HG02571 (cell line): ENCODE results near the gene DDIT4.
"Not testable (repeated sequence)": the region's sequence is repeated elsewhere in the genome, so short reads cannot be mapped to it uniquely, and the experiment has no call there.

Experiments
- ATAC-seq: cut with Tn5 transposase; IDR thresholded peaks from one replicate; pipeline ENCODE4 v1.9.1; 2021; ENCODE audit warnings: mild to moderate bottlenecking, moderate library complexity; ENCODE audit not compliant: unreplicated experiment

Gene DDIT4

GRCh38 chr10:72248468-72249151, 25.1 kb upstream of the DDIT4 start:
- ATAC-seq = peak; percentile 73

- not testable (repeated sequence) for ATAC-seq
Measured at GRCh38 chr10:72249176-72249862, 24.4 kb upstream of the DDIT4 start.

GRCh38 chr10:72250666-72251065, 23.1 kb upstream of the DDIT4 start:
- no peak for ATAC-seq

GRCh38 chr10:72251635-72252034, 22.1 kb upstream of the DDIT4 start:
- ATAC-seq = no peak

- no peak for ATAC-seq
Measured at GRCh38 chr10:72252972-72253371, 20.8 kb upstream of the DDIT4 start.

- no peak for ATAC-seq
Measured at GRCh38 chr10:72253578-72253977, 20.1 kb upstream of the DDIT4 start.

GRCh38 chr10:72254813-72255568, 18.7 kb upstream of the DDIT4 start:
- no peak for ATAC-seq

- ATAC-seq = no peak
Measured at GRCh38 chr10:72255977-72256729, 17.6 kb upstream of the DDIT4 start.

- ATAC-seq = no peak
Measured at GRCh38 chr10:72257051-72257892, 16.5 kb upstream of the DDIT4 start.

GRCh38 chr10:72258617-72259016, 15.1 kb upstream of the DDIT4 start:
- ATAC-seq = no peak

GRCh38 chr10:72259491-72260238, 14.1 kb upstream of the DDIT4 start:
- ATAC-seq = no peak

GRCh38 chr10:72260239-72260975, 13.3 kb upstream of the DDIT4 start:
- peak; percentile 55 for ATAC-seq

- peak; percentile 41 for ATAC-seq
Measured at GRCh38 chr10:72260976-72261783, 12.5 kb upstream of the DDIT4 start.

GRCh38 chr10:72261784-72262404, 11.8 kb upstream of the DDIT4 start:
- no peak for ATAC-seq

GRCh38 chr10:72263613-72264241, 10.0 kb upstream of the DDIT4 start:
- ATAC-seq = no peak

- ATAC-seq = no peak
Measured at GRCh38 chr10:72264536-72264935, 9.2 kb upstream of the DDIT4 start.

GRCh38 chr10:72265508-72265907, 8.2 kb upstream of the DDIT4 start:
- no peak for ATAC-seq
